ENCODE data around the gene PBX1.

GRCh38 chr1:164660775-164661174 is 101.8 kb downstream of the PBX1 start:
- TF ChIP-seq CTCF (conservative IDR thresholded peaks at IDR 0.05; ENCODE audit: low read depth, low read length): no peak
- no peak for TF ChIP-seq EZH2phosphoT487 (IDR thresholded peaks at IDR 0.05; ENCODE audit: borderline replicate concordance, low read length)
- no peak for TF ChIP-seq EZH2 (IDR thresholded peaks at IDR 0.05; ENCODE audit: low read length, unreplicated experiment)
